Measurements from ENCODE around the gene PLEKHG4B.
"Not testable (repeated sequence)": the region's sequence is repeated elsewhere in the genome, so short reads cannot be mapped to it uniquely, and the experiment has no call there.

The PLEKHG4B gene

GRCh38 chr5:199197-199949, 107.4 kb downstream of the PLEKHG4B start:
- DNase-seq (ENCODE audit: low read depth in 2 of 2), result no peak

GRCh38 chr5:199950-200645, 108.1 kb downstream of the PLEKHG4B start:
- DNase-seq (ENCODE audit: low read depth in 2 of 2), result no peak

- DNase-seq (ENCODE audit: low read depth in 2 of 2), result no peak
Observed at GRCh38 chr5:200985-201384, 109.0 kb downstream of the PLEKHG4B start.

GRCh38 chr5:201672-202071, 109.7 kb downstream of the PLEKHG4B start:
- no peak for DNase-seq (ENCODE audit: low read depth in 2 of 2)

GRCh38 chr5:203246-203930, 111.4 kb downstream of the PLEKHG4B start:
- DNase-seq (ENCODE audit: low read depth in 2 of 2), result no peak

GRCh38 chr5:204001-204400, 112.0 kb downstream of the PLEKHG4B start:
- DNase-seq (ENCODE audit: low read depth in 2 of 2), result no peak

- no peak for DNase-seq (ENCODE audit: low read depth in 2 of 2)
Observed at GRCh38 chr5:204462-204861, 112.5 kb downstream of the PLEKHG4B start.

GRCh38 chr5:204966-205670, 113.2 kb downstream of the PLEKHG4B start:
- no peak for DNase-seq (ENCODE audit: low read depth in 2 of 2)

GRCh38 chr5:206406-206805, 114.4 kb downstream of the PLEKHG4B start:
- no peak for DNase-seq (ENCODE audit: low read depth in 2 of 2)

- no peak for DNase-seq (ENCODE audit: low read depth in 2 of 2)
Observed at GRCh38 chr5:206927-207536, 115.1 kb downstream of the PLEKHG4B start.

- no peak for DNase-seq (ENCODE audit: low read depth in 2 of 2)
Observed at GRCh38 chr5:207599-207998, 115.6 kb downstream of the PLEKHG4B start.

GRCh38 chr5:208449-209114, 116.6 kb downstream of the PLEKHG4B start:
- no peak for DNase-seq (ENCODE audit: low read depth in 2 of 2)

GRCh38 chr5:213803-214395, 121.9 kb downstream of the PLEKHG4B start:
- DNase-seq (ENCODE audit: low read depth in 2 of 2), result no peak

GRCh38 chr5:215256-215655, 123.3 kb downstream of the PLEKHG4B start:
- DNase-seq (ENCODE audit: low read depth in 2 of 2), result not testable (repeated sequence)

GRCh38 chr5:216076-216475, 124.1 kb downstream of the PLEKHG4B start:
- not testable (repeated sequence) for DNase-seq (ENCODE audit: low read depth in 2 of 2)

GRCh38 chr5:217494-218456, 125.8 kb downstream of the PLEKHG4B start, which contains the start of the genes CCDC127 and SDHA:
TSS of gene CCDC127 (minus strand) at chr5:218153. CDS start at chr5:216849, 1,304 bp downstream.
TSS of gene SDHA (plus strand) at chr5:218320. CDS start at chr5:218356, 36 bp downstream.
- DNase-seq (ENCODE audit: low read depth in 2 of 2), result peak; percentile 96 to 98

GRCh38 chr5:218457-219291, 126.7 kb downstream of the PLEKHG4B start:
- no peak for DNase-seq (ENCODE audit: low read depth in 2 of 2)

- DNase-seq (ENCODE audit: low read depth in 2 of 2), result no peak
Observed at GRCh38 chr5:219460-219863, 127.5 kb downstream of the PLEKHG4B start.

Measured in stimulated activated CD4-positive, alpha-beta T cell treated with anti-CD3 and anti-CD28 coated beads, Interleukin-12 subunit alpha, Interleukin-12 subunit beta, amount 100 ng/mL, for 24 hours (primary cell).